Astrocyte (in vitro differentiated cells and primary cell): ENCODE measurements around the gene ZHX3.

Experiments used
- EZH2 ChIP-seq: IDR thresholded peaks from 2 replicates; pipeline ENCODE4 v1.6.1; 2012; ENCODE audit warnings: mild to moderate bottlenecking, low read length, inconsistent platforms; ENCODE audit not compliant: insufficient read depth
- TF ChIP-seq, protein P1 (sequence below): IDR thresholded peaks from 2 replicates; pipeline ENCODE4 v1.5.1; 2011; ENCODE audit warnings: low read depth, mild to moderate bottlenecking, inconsistent platforms, low read length, moderate library complexity; ENCODE audit not compliant: insufficient read depth

DNA sequence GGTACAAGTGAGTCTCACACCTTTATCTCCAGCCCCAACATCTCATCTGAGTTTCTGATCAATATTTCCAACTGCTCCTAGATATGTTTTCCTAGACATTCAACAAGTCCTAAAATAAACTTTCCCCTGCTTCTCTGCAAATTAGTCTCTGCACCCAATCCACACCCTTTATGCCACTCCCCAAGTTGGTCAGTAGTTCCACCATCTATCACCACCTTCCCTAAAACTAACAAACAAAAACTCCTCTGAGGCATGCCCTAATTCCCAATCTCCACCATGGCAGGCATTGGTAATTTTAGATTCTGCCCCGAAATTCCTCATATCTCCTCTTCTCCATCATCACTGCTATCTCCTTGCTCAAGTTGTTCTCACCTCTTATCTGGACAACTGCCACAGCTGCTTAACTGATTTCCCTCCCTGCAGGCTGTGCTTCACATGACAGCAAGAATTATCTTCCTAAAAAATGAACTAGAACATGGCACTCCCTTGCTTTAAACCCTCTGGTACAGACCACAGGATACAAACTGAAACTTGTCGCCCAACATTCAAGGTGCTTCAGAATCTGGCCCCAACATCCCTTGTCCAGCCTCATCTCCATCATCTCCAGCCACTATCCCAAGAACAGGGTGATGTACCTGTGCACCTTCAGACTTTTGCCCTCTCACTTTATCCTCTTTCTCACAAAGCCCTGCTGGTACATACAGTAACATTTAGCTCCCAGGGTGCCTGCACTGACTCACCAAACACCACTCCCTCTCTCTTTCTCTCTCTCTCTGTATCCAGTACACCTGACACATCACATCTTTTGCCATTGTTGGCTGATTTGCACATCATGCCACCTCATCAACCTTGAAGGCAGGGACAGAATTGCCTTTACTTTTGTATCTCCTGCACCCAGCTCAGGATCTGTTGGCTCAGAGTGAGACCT lies 55.5 kb downstream of the ZHX3 start:
- TF ChIP-seq, protein P1, sequence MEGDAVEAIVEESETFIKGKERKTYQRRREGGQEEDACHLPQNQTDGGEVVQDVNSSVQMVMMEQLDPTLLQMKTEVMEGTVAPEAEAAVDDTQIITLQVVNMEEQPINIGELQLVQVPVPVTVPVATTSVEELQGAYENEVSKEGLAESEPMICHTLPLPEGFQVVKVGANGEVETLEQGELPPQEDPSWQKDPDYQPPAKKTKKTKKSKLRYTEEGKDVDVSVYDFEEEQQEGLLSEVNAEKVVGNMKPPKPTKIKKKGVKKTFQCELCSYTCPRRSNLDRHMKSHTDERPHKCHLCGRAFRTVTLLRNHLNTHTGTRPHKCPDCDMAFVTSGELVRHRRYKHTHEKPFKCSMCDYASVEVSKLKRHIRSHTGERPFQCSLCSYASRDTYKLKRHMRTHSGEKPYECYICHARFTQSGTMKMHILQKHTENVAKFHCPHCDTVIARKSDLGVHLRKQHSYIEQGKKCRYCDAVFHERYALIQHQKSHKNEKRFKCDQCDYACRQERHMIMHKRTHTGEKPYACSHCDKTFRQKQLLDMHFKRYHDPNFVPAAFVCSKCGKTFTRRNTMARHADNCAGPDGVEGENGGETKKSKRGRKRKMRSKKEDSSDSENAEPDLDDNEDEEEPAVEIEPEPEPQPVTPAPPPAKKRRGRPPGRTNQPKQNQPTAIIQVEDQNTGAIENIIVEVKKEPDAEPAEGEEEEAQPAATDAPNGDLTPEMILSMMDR = no peak
- no peak for TF ChIP-seq EZH2
